SU-DHL-6 (cell line): ENCODE data around the gene RHBDD3.

Source experiments
- CTCF ChIP-seq: fragments of 200-600 bp; sonication (generic); IDR thresholded peaks from one replicate; pipeline ENCODE4 v1.5.1; 2017; ENCODE audit warnings: antibody characterized with exemption, mild to moderate bottlenecking, low read length, moderate library complexity; ENCODE audit not compliant: insufficient read depth, poor library complexity, severe bottlenecking
- EZH2phosphoT487 ChIP-seq: fragments of 200-600 bp; sonication (generic), shearing (Covaris generic); conservative IDR thresholded peaks from 2 replicates; pipeline ENCODE4 v1.6.1; 2018; ENCODE audit warnings: mild to moderate bottlenecking, antibody characterized with exemption, low read length, moderate library complexity, mixed read lengths

- TF ChIP-seq CTCF (no peak), EZH2phosphoT487 (no peak)
Observed at GRCh38 chr22:29275819-29276565, 8.2 kb upstream of the RHBDD3 start.
